ENCODE measurements around the gene GPS1. TPM values are rescaled to one million over a fixed set of nuclear protein-coding genes. Genes with fewer than 3 reads are reported as not detected.

Gene GPS1
- total RNA-seq, 1 experiment from 2014 or later = 272 TPM

- no peak for DNase-seq (ENCODE audit: low read depth)
Measured at GRCh38 chr17:82076785-82077591, 25.3 kb downstream of the GPS1 start.

DNA sequence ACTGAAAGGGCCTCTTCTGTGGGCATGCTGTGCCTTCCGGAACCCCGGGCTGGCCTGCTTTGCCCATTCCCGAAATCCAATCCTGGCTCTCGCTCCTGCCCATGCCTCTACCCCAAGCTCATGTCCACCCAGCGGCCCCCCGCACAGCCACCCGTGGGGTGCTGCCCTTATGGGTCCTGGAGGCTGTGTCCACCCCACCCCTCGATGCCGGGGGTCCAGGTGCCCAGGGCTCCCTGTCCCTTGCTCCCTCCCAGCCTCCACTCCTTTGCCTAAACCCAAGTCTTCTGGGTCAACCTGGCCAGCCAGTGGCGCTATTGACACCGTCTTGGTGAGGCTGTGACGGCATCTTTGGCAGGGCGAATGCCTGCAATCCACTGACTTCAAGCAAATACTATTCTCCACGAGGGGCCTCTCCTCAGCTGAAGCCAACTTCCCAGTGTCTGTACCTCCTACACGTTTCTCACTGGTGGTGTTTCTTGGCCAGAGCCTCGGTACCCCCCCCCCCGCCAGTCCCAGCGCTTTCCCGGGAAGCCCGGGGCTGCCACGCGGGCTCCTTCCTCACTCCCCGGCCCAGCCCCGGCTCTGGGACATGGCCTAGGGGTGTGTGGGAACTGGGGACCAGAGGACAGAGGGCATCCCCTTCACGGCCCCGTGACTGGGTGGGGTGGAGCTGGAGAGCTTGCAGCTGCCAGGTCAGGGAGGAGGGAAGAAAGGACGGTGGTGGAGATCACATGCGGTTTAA, 26.1 kb downstream of the GPS1 start:
- no peak for DNase-seq (ENCODE audit: low read depth)

DNA sequence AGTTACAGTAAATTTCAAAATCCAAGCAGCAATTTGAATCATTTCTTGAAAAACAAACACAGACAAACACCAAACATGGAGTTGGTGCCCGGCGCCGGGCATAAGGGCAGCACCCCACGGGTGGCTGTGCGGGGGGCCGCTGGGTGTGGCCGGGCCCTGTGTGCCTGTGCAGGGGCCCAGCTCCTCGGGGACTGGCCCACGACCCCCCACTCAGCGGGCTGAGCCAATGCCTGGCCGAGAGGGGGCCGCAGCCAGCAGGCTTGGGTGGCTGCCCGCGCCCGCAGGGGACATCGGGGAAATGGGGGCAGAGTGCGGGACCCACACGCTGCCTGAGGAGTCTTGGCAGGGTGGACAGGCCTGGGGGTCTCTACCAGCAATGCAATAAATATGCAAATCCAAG, 26.7 kb downstream of the GPS1 start:
- DNase-seq (ENCODE audit: low read depth) = no peak

- DNase-seq (ENCODE audit: low read depth) = no peak
Measured at GRCh38 chr17:82079001-82079677, 27.4 kb downstream of the GPS1 start.

- DNase-seq (ENCODE audit: low read depth) = no peak
Measured at GRCh38 chr17:82080048-82080788, 28.5 kb downstream of the GPS1 start.

- no peak for DNase-seq (ENCODE audit: low read depth)
Measured at GRCh38 chr17:82080789-82081464, 29.2 kb downstream of the GPS1 start.

DNA sequence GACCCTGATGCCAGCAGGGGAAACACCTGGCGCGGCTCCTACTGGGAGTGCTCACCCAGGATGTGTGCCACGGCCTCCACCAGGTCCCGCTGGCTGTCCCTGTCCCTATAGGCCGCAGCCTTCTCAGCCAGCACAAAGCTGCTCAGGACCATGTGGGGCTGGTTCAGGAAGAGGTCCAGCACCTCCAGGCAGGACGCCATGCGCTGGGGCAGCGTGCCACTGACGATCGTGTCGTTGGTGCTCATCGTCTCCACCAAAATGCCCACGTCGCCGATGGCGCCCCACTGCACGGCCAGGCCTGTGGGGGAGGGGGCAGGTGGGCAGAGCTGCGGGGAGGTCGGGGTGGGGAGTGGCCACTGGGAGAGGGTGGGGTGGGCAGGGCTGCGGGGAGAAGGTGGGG, 29.8 kb downstream of the GPS1 start:
- DNase-seq (ENCODE audit: low read depth) = no peak

- no peak for DNase-seq (ENCODE audit: low read depth)
Measured at GRCh38 chr17:82081966-82082365, 30.3 kb downstream of the GPS1 start.

DNA sequence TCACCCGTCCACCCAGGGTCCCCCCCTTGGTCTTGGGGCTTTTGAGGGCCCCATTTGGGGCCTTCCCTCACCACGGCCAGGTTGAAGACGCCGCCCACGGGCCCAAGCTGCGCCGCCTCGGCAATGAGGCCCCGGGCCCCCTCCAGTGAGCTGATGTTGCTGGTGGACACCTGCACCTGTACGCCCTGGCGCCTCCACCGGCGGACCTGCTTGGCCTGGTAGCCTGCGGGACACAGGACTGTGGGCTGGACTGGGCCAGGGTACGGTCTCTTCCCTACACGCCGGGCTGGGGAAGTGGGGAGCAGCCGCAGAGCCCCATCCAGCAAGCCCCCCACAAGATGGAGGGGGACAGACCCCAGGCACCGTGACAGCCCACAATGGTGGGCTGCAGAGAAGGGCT, 30.8 kb downstream of the GPS1 start:
- DNase-seq (ENCODE audit: low read depth) = no peak

DNA sequence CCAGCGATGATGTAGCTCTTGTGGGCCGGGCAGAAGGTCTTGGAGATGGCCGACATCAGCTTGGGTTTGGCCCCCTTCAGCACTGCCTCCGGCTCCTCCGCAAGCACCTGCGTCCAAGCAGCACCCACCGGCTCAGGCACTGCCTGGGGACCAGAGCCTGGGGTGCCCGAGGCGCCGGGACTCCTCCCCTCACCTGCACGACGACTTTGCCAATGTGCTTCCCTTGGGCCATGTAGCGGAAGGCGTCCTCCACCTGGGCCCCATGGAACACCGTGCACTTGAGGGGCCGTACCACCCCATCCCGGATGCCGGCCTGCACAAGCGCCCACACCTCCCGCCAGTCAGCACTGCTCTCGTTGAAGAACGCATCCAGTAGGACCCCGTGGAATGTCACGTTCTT, 31.3 kb downstream of the GPS1 start:
- no peak for DNase-seq (ENCODE audit: low read depth)

DNA sequence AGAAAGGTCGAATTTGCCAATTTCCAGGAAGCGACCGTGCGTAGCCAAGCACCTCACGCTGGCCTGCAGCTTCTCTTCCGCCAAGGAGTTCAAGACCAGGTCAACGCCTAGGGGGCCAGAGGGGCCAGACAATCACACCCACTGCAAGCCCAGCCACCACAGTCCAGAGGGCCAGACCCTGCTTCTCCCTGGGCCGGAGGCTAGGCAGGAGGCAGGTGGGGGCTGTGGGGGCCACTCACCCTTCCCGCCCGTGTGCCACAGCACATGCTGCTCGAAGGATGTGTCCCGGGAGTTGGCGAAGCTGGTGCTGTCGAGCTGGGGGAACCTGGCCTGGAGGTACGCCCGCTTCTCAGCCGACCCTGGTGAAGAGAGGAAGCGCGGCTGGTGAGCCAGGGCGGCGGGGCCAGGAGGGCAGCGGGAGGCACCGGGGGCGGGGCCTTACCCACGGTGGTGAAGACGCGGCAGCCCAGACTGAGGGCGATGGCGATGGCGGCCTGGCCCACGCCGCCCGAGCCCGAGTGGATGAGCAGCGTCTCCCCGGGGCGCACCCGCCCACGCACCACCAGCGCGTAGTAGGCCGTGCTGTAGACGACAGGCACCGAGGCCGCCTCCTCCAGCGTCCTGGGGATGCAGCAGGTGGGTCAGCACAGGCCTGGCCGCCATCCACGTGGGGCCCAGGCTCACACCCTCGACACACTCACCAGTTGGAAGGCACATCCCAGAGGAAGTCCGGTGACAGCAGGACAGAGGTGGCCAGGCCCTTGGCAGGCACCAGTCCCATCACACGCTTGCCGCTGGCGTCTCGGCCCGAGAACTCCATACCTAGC, 32.0 kb downstream of the GPS1 start:
- DNase-seq (ENCODE audit: low read depth) = no peak

DNA sequence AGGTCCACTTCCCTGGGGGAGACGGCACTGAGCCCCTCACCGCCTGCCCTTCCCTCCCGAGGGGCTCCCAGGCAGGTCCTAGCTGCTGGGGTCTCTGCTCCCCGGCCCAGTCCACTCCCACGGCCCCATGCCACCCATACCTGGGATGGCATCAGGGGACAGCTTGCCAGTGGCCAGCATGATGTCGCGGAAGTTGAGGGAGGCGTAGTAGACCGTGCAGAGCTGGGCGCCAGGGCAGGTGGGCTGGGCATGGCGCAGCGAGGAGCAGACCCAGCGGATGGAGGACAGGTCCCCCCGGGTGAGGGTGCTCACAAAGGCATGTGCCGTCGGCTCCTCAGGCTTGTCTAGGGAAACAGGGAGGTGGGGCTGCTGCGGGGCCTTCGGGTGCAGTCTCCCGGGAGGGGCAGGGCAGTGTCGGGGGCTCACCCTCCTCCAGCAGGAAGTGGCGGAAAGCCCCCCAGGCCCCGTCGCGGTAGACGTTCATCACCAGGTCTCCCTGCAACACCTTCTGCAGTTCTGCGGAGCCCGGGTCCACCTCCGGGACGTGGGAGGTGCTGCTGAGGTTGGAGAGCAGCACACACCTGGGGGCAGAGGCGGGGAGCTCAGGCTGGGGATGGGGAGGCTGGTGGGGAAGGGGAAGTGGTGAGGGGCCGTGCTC, 32.8 kb downstream of the GPS1 start:
- no peak for DNase-seq (ENCODE audit: low read depth)

DNA sequence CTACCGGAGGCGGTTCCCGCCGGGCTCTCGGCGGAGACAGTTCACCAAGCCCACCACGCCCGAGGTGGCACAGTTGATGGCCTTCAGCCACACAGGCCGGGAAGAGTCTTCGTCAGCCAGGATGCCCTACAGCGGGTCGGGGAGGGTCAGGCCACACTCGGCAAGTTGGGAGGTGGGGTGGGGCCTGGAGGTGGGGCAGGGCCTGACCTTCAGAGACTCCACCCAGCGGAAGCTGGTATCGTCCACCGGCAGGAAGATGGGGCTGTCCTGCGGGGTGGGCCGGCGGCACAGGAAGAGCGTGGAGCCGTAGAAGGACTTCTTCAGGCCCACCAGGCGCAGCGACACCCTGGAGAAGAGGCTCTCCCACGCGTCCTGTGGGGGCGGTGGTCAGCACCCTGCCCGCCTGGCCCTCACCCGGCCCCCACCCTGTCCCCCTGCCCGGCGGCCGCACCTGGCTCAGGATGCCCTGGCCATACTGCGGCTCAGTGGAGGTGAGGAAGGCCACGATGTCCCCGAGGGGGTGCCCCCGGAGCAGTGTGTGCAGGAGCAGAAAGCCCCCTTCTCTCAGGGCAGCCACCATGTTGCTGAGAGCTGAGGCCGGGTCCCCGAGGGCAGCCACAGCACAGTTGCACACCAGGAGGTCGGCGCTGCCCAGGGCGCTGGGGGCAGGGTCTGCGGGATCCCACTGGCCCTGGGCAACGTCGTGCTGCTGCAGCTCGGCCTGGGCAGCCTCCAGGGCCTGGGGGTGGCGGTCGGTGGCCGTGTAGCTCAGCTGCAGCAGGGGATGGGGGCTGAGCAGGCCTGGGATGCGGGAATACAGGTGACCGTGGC, 33.5 kb downstream of the GPS1 start:
- DNase-seq (ENCODE audit: low read depth) = no peak

DNA sequence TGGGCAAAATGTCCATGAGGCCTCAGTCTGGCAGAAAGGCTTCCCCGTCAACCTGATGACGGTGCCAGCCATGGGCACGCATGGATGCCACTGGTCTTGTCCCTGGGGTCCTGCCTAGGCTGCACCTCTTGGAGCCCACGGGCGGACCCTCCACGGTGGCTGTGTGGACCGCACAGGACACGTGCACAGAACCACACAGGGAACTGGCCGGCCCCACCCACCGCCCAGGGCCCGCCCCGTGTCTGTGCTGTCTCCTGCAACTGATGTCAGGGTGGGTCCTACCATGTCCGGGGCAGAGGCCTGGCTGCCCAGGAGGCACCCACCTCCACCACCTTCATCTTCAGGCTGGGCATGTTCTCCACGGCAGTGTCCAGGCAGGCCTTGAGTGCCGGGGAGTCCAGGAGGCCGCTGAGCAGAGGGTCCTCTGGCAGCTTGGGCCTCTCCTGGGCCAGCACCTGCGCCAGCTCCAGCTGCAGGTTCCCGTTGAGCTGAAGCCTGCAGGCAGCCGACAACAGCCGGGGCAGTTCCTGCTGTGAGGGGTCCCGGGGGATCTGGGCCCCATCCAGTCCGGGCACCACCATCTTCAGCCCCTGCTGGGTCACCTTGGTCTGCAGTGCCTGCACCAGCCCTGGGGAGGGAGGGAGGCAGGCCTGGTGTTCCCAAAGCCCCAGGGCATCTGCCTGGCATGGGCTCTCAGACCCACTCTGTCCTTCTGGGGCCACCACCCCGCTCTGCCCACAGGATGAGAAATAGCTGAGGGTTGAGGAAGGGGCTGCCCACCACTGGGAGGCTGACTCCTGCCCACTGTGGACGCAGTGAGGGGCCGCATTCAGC, 34.5 kb downstream of the GPS1 start:
- DNase-seq (ENCODE audit: low read depth) = no peak

DNA sequence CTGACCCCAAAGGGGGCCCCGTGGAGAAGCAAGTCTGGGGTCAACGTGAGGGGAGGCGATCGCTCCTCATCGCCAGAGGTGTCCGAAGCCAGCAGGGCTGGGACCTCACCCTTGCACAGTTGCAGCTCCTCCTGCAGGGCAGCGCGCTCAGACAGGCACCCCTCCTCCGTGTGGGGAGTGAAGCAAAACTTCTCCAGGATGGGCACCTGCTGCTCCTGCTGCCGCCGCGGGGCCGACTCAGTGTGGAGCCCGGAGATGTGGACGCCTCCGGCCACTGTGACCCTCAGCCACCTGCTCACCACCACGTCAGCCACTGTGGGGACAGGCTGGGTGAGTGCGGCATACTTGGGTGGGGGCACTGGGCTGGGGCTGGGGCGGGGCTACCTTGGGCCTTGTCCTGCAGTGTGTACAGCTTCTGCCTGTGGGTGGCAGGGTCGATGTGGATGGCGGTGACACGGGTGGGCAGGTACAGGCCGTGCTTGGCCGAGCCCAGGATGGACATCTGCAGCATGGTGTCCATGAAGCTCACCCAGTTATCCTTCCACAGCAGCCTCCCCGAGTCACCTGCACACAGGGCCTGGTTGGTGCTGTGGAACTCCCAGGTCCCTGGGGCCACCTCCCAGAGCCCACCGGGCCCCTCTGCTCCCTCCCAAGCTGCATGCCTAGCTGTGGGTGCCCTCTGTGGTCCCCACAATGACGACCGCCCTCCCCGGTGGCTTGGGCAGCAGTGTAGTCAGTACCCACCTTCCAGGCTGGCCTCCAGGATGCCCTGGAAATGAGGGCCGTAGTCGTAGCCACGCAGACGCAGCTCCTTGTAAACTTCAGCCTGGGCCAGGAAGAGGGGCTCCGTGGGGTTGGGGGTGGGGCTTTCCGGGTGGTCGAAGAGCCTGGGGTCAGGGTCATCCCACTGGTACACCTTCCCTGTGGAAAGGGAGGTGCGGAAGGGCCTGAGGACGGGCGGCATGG, 35.5 kb downstream of the GPS1 start:
- DNase-seq (ENCODE audit: low read depth) = no peak
